Testis (tissue), 3 donors: ENCODE measurements around the gene NEXMIF. TPM values are rescaled to one million over a fixed set of nuclear protein-coding genes. Genes with fewer than 3 reads are reported as not detected.

ENCODE experiments used
- DNase-seq: peaks from one replicate; pipeline ENCODE4 v3.0.0-alpha.2; 2019
- H3K27ac ChIP-seq, 2 donors: fragments of 200-600 bp; sonication (generic); one replicate each; pipeline ENCODE4 v1.5.1; 2019
- H3K27me3 ChIP-seq: fragments of 200-600 bp; sonication (generic); one replicate; pipeline ENCODE4 v1.5.1; 2019
- H3K36me3 ChIP-seq: fragments of 200-600 bp; sonication (generic); one replicate; pipeline ENCODE4 v1.5.1; 2017; ENCODE audit warnings: low read depth; ENCODE audit errors: missing control alignments
- H3K4me1 ChIP-seq: fragments of 200-600 bp; sonication (generic); one replicate; pipeline ENCODE4 v1.5.1; 2019
- H3K4me3 ChIP-seq, 2 donors: fragments of 200-600 bp; sonication (generic); one replicate each; pipeline ENCODE4 v1.5.1; 2017 to 2019
- H3K9me3 ChIP-seq: fragments of 200-600 bp; sonication (generic); one replicate; pipeline ENCODE4 v1.5.1; 2017
- CTCF ChIP-seq, 3 experiments: fragments of 450-650 bp in 2 of 3; fragments of 200-600 bp in 1 of 3; sonication (generic) in 1 of 3; IDR thresholded peaks; one replicate each; pipeline ENCODE4 v1.5.1; 2016 to 2019; ENCODE audit warnings: antibody characterized with exemption in 3 of 3, mild to moderate bottlenecking in 2 of 3, moderate library complexity in 1 of 3
- POLR2A ChIP-seq: fragments of 450-650 bp; IDR thresholded peaks from one replicate; pipeline ENCODE4 v1.6.1; 2017; ENCODE audit warnings: antibody characterized with exemption, mild to moderate bottlenecking, moderate library complexity
- WGBS, 2 donors: methylation state at CpG; one replicate each; pipeline ENCODE4 v1.1.5; 2018; 5-methylcytosine and 5-hydroxymethylcytosine counted together
- intact Hi-C: fragments of 100-400 bp; cut with DNase I; formaldehyde crosslinking; loops from one replicate; pipeline ENCODE4 v1.15.1; 2023; ENCODE audit warnings: low total_unique reads
- polyA plus RNA-seq: library from polyadenylated mRNA; stranded (reverse); fragments of 350-450 nt; fragmentation: Illumina TruSeq; extraction: RNeasy Lipid Tissue Mini Kit (QIAGEN cat#74804); gene quantifications from one replicate; pipeline ENCODE4 v1.2.3, GENCODE V29; 2014; ENCODE audit warnings: low read depth, low replicate concordance; ENCODE audit not compliant: insufficient read depth
- total RNA-seq, 2 donors: library from RNA; depleted of rRNA; stranded (reverse); fragments of >200 nt; gene quantifications; one replicate each; pipeline ENCODE4 v1.2.3, GENCODE V29; 2016

The NEXMIF gene
- total and polyA plus RNA-seq, 3 donors from 2014 or later: 0.47 to 1.3 (median 0.71) TPM

GRCh38 chrX:74804574-74804973 is 120.7 kb downstream of the NEXMIF start:
- no peak overlapping the region for H3K4me3 ChIP-seq
- DNase-seq: no peak
- no peak overlapping the region for H3K27ac ChIP-seq
- no peaks in the 10 kb centered on the region for H3K4me1 ChIP-seq
- intact Hi-C loops: no loop called here
- H3K9me3 ChIP-seq: no peaks in the 10 kb centered on the region
- H3K36me3 ChIP-seq: no peaks in the 10 kb centered on the region
- H3K27me3 ChIP-seq: no peaks in the 10 kb centered on the region
- TF ChIP-seq CTCF (IDR thresholded peaks at IDR 0.05) (no peak), POLR2A (no peak)
- WGBS, 2 donors: 70 to 71% methylated on average over 3 to 4 of the region's 5 CpGs

DNA sequence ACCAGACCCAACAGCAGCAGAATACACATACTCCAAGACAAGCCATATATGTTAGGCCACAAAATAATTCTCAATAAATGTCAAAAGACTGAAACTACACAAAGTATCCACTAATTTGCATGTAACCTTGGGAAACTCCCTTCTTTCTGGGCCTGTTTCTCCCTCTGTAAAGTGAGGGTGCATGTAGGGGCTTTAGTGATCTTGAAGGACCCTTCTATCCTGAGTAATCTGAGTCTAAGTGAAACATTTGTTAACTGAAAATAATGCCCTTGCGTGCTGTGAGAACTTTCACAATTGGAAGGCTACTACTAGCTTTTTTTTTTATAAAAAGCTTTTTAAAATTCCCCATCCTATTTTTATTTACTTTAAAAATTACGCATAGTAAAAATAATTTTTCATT is 125.2 kb downstream of the NEXMIF start:
- Histone ChIP-seq H3K36me3 (no peaks in the 10 kb centered on the region), H3K27ac (no peak overlapping the region), H3K4me1 (no peaks in the 10 kb centered on the region), H3K27me3 (no peaks in the 10 kb centered on the region), H3K4me3 (no peak overlapping the region), H3K9me3 (no peaks in the 10 kb centered on the region)
- intact Hi-C loops: no loop called here
- TF ChIP-seq CTCF (IDR thresholded peaks at IDR 0.05): no peak
- no peak for TF ChIP-seq POLR2A
- no peak for DNase-seq
- 88 to 93% methylated on average over 2 of the region's 2 CpGs for WGBS, 2 donors

DNA sequence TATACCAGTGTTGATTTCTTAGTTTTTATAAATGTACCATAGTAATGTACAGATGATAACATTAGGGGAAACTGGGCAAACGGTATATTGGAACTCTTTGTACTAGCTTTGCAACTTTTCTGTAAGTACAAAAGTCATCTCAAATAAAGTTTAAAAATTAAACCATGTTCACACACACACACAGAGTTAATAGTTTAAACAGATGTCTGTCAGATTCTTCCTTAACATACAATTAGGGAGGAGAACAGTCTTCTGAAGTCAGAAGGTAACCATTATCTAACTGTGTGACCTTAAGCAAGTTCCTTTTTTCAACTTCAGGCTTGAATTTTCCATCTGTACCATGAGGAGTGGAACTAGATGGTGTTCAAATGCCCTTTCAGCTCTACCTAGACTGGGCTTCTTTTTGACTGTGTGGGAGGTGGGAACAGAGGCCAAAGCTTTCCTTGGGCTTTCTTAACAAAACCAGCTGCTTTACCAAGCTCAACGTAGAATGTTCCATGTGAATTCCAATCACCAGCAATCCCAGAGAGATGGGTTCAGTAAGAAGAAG is 127.8 kb downstream of the NEXMIF start:
- intact Hi-C loops: no loop called here
- WGBS, 2 donors: 74 to 91% methylated on average over 2 of the region's 2 CpGs
- H3K4me3 ChIP-seq: no peak overlapping the region
- H3K27ac ChIP-seq: no peak overlapping the region
- no peak for TF ChIP-seq CTCF (IDR thresholded peaks at IDR 0.05)
- no peak for TF ChIP-seq POLR2A
- H3K36me3 ChIP-seq: no peaks in the 10 kb centered on the region
- no peaks in the 10 kb centered on the region for H3K4me1 ChIP-seq
- H3K27me3 ChIP-seq: no peaks in the 10 kb centered on the region
- DNase-seq: no peak
- H3K9me3 ChIP-seq: no peaks in the 10 kb centered on the region

- no peaks in the 10 kb centered on the region for H3K4me1 ChIP-seq
- WGBS, 2 donors: 40 to 71% methylated on average over 1 of the region's 1 CpG
- intact Hi-C loops: no loop called here
- H3K9me3 ChIP-seq: no peaks in the 10 kb centered on the region
- H3K4me3 ChIP-seq: no peak overlapping the region
- no peaks in the 10 kb centered on the region for H3K27me3 ChIP-seq
- no peaks in the 10 kb centered on the region for H3K36me3 ChIP-seq
- TF ChIP-seq CTCF (IDR thresholded peaks at IDR 0.05) (no peak), POLR2A (no peak)
- DNase-seq: no peak
- H3K27ac ChIP-seq: no peak overlapping the region
Measured at GRCh38 chrX:74788545-74789086, 136.6 kb downstream of the NEXMIF start.

- no peak for TF ChIP-seq POLR2A
- no peak for TF ChIP-seq CTCF (IDR thresholded peaks at IDR 0.05)
- no peak for DNase-seq
- 79 to 89% methylated on average over 3 of the region's 3 CpGs for WGBS, 2 donors
Measured at GRCh38 chrX:74784629-74785028, 140.6 kb downstream of the NEXMIF start.

More at GRCh38 chrX:74784629-74785028, 140.6 kb downstream of the NEXMIF start:
- Histone ChIP-seq H3K4me3 (no peak overlapping the region), H3K4me1 (no peaks in the 10 kb centered on the region), H3K27ac (no peak overlapping the region), H3K9me3 (no peaks in the 10 kb centered on the region), H3K27me3 (no peaks in the 10 kb centered on the region), H3K36me3 (no peaks in the 10 kb centered on the region)
- intact Hi-C loops: no loop called here
